ENCODE results near the gene UBL7.

UBL7 gene

GRCh38 chr15:74403991-74404563, 56.9 kb downstream of the UBL7 start:
- DNase-seq = no peak

- DNase-seq = no peak
Measured at GRCh38 chr15:74403588-74403919, 57.4 kb downstream of the UBL7 start.

DNA sequence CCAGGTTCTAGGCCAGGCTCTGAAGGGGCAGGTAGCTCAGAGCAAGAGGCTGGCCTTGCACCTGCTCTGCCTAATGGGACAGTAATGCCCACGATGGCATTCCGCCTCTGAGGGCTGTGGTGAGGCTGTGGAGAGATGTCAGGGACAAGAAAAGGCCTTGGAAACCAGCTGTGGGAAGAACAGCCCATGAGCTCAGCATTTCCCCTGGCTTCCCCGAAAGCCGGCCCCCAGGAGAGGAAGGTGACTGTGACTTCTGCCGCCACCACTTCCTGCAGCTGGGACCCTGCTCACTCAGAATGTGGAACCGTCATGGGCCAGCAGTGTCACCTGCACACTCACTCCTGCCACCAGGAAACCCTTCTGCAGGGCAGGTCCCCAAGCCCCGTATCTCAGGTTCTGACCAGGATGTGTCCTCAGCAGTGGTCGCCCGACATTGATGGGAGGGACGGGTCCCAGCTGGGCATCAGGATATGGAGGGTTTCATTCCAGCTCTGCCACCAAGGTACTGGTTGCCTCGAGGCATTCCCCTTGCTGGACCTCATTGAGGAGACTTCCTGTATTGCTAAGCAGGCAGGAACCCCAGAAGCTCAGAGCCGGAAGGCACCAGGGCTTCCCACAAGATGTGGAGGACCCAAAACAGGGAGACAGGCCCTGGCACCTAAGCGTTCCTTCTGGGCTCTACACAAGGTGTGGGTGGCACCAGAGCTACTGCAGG, 57.9 kb downstream of the UBL7 start:
- DNase-seq = no peak

DNA sequence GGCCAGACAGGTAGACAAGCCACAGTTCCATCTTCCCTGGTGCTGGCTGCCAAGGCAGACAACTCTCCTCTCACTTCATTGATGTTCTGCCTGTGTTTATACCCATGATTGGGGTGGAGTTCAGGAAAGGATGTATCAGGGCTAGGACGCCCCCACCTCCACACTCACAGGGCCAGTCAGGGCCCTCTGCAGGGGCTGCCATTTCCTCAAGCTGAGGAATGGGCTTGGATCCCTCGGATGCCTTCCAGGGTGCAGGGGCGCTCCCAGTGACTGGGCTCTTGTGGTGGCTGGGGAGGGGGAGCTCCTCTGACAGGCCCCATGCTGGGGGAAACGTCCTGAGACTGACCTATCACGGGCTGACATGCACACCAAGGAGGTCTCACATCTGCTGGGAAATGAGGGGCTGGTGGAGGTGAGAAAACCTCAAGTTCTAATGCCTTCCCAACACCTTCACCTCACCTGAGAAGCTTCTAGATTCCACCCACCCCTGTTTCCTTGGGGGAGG, 58.6 kb downstream of the UBL7 start:
- DNase-seq = no peak

GRCh38 chr15:74400915-74401757, 59.8 kb downstream of the UBL7 start:
- DNase-seq = no peak

GRCh38 chr15:74400313-74400860, 60.6 kb downstream of the UBL7 start:
- DNase-seq = no peak

DNA sequence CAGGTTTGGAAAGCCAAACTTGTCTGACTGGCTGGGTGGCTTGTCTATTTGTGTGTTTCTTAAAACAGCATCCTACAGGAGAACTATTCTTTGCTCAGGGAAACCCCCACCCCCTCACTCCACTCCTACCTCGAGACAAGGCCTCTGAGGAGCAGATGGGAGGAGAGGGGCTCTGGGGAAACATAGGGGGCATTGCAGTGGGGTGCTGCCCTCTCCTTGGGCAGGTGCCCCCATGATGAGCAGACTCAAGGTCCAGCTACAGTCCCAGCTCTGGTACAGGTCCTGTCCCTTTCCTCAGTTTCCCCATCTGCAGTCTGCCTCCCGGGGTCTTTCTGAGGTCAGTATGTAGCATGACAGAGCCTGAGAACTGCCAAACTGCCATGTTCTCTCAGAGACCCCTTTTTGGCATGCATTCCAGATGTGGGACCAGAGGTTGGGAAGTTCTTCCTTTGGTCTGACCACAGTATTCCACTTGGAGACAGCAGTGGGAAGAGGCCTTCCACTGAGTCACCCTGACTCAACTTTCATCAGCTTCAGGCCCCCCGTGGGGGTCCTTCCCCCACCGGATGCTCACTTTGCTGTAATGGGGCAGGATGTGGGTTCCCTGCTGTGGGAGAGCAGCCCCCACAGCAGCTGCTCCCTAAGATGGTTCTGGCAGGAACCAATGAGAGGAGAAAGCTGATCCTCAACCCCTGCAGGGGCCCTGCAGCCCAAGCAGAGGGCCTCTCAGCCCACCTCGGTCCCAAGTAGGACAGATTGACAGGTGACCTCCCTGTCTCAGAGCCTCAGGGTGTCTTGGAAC, 61.2 kb downstream of the UBL7 start:
- DNase-seq = no peak

- no peak for DNase-seq
Measured at GRCh38 chr15:74399100-74399499, 61.9 kb downstream of the UBL7 start.

DNA sequence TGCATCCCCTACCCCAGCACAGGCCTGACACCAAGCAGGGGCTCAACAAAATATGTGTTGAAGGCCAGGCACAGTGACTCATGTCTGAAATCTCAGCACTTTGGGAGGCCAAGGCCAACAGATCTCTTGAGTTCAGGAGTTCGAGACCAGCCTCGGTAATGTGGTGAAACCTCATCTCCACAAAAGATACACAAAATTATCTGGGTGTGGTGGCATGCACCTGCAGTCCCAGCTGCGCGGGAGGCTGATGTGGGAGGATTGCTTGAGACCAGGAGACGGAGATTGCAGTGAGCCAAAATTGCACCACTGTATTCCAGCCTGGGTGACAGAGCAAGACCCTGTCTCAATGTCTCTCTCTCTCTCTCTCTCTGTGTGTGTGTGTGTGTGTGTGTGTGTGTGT, 62.8 kb downstream of the UBL7 start:
- DNase-seq = no peak

- no peak for DNase-seq
Measured at GRCh38 chr15:74397239-74398068, 63.5 kb downstream of the UBL7 start.

DNA sequence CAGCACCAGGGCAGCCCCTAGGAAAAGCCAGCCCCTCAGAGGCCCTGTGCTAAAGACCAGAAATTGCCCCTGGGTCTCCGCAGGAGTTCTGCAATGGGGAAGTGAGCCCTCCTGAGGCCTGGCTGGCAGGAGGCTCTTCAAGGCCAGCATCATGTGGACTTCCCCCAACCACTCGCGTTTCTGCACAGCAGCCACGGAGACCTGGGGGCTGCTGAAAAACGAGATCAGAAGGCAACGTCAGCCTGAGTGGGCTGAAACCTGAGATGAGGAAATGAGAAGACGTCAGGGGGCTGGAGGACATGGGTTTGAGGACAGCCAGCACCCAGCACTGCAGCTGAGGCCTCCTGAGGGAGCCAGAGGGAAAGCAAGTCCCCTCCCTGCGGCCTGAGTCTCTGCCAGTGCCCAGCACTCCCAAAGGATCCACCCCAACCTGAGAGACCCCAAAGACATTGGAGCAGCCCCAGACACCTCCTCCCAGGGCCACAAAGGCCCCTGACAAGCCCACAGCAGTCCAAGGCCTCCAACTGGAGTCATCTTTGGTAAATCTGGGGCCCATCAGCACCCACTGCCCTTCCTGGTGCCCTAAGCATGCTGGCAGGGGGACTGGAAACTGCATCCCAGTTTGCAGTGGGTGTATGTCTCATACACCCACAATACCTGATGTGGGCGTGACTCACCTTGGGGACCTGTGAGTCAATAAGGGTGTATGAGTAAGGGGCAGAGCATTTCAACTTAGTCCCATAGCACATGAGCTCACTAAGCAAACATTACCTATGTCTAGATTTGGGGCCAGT, 64.3 kb downstream of the UBL7 start:
- no peak for DNase-seq

DNA sequence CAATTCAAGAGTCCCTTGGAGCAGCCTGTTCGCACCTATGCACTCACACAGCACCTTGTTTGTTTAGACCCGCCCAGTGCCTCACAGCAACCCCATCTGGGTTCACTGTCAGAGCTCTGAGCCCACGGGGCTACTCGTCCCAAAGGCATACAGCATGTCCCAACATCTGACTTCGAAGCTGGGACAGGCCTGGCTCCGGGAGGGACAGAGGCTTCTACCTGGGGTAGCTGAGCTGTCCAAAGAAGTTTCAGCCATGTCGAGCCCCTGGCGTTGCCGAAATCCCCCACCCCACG, 64.9 kb downstream of the UBL7 start:
- DNase-seq = no peak
